ENCODE measurements around the gene CD164.
"Not testable (repeated sequence)": the region's sequence is repeated elsewhere in the genome, so short reads cannot be mapped to it uniquely, and the experiment has no call there.

The CD164 gene

DNA sequence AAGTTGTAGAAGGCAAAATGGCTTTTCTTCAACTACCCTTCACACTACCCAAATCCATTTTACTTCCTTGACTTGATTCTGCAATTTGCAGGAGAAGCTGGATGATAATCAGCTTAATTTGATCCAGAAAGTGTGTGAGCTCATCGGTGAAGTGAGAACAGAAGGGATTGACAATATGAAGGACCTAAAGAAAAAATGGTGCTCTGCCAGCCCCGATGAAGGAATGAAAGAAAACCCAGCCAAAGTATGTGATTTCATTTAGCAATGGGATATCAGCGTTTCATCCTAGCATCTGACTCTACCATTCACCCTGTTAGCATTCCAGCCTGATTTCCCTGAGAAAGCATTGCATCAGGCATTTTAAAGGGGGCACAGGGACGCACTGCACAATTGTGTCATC is 41.5 kb downstream of the CD164 start:
- Mint-ChIP-seq H3K36me3 (no peaks in the 10 kb centered on the region), H3K27me3 (no peaks in the 10 kb centered on the region), H3K4me3 (no peak overlapping the region), H3K4me1 (no peaks in the 10 kb centered on the region), H3K27ac (no peak overlapping the region), H3K9me3 (no peaks in the 10 kb centered on the region)
- ATAC-seq: no peak

DNA sequence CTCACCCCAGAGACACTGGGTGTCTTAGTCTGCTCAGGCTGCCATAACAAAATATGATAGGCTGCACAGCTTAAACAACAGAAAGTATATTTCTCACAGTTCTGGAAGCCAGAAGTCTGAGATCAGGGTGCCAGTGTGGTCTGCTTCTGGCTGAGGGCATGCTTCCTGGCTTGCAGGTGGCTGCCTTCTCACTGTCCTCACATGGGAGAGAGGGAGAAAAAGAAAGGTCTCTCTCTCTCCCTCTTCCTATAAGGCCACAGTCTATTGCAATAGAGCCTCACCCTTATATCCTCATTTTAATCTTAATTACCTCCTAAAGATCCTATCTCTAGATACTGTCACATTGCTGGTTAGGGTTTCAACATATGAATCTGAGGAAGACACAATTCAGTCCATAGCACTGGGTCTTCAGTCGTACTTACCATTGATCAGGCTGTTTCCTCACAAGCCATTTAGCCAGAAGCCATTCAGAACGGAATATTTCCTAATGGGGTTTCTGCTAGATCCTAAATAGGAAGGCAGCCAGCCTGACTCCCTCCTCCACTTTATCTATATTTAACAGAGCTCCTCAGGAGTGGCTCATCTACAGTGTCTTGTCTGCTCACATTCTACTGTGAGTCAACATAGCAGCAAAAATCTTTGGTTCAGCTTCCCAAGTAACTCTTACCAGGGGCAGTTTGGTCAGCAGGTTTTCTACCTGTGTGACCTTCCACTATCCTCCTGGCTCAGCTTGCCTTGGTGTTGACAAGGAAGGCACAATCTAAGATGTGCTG is 42.2 kb downstream of the CD164 start:
- Mint-ChIP-seq H3K9me3 (no peaks in the 10 kb centered on the region), H3K4me3 (no peak overlapping the region), H3K36me3 (no peaks in the 10 kb centered on the region), H3K4me1 (no peaks in the 10 kb centered on the region), H3K27ac (no peak overlapping the region), H3K27me3 (no peaks in the 10 kb centered on the region)
- ATAC-seq: no peak

GRCh38 chr6:109336221-109336961 is 45.9 kb downstream of the CD164 start:
- no peak for ATAC-seq
- no peaks in the 10 kb centered on the region for H3K27me3 Mint-ChIP-seq
- no peak overlapping the region for H3K4me3 Mint-ChIP-seq
- H3K36me3 Mint-ChIP-seq: peaks cover 7% of the 10 kb centered on the region
- no peaks in the 10 kb centered on the region for H3K9me3 Mint-ChIP-seq
- no peaks in the 10 kb centered on the region for H3K4me1 Mint-ChIP-seq
- H3K27ac Mint-ChIP-seq: no peak overlapping the region

DNA sequence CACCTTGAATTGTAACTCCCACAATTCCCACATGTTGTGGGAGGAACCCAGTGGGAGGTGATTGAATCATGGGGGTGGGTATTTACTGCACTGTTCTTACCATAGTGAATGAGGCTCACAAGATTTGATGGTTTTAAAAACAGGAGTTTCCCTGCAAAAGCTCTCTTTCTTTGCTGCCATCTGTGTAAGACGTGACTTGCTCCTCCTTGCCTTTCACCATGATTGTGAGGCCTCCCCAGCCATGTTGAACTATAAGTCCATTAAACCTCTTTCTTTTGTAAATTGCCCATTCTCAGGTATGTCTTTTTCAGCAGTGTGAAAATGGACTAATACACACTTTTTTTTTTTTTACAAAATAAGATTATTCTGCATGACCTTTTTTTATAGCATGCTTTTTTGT is 48.4 kb downstream of the CD164 start:
- H3K27ac Mint-ChIP-seq, H3K27me3 Mint-ChIP-seq, H3K4me3 Mint-ChIP-seq, H3K9me3 Mint-ChIP-seq, ATAC-seq, H3K4me1 Mint-ChIP-seq, H3K36me3 Mint-ChIP-seq: not testable (repeated sequence)

DNA sequence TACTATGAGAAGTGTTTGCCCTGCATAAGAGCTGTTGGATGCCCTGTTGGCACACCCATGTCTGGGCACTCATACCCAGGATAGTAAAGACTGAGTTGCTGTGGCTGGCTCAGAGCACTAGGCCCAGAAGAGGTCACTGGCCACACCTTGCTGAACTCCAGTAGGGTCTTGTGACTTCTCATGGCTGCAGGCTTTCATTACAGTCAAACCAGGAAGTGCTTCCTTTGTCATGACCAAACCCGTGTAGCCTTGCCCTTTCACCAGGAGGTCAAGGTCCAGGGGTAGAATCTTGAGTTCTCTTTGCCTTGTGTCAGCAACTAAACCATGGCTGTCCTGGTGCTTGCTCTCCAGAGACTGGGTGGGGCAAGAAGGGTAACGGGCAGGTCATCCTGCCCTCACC is 49.5 kb downstream of the CD164 start:
- Mint-ChIP-seq H3K36me3 (peaks cover 7% of the 10 kb centered on the region), H3K4me1 (no peaks in the 10 kb centered on the region), H3K9me3 (no peaks in the 10 kb centered on the region), H3K27ac (no peak overlapping the region), H3K4me3 (no peak overlapping the region), H3K27me3 (no peaks in the 10 kb centered on the region)
- peak; percentile 20 for ATAC-seq

DNA sequence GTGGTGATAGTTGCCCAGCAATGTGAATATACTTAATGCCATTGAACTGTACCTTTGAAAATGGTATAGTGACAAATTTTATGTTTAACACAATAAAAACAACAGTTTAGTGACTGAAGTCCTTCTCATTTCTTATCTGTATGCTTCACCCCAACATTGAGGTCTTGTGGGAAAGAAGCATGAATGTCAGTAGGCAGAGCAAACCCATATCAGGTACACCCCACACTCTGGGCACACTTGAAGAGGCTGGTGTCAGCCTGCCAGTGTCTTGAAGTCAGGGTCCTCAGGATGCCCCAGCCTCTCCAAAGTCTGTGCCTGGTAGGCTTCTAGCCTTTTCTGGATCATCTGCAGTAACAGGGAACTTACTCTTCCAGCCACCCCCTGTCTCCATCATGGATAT is 51.2 kb downstream of the CD164 start:
- Mint-ChIP-seq H3K4me3 (no peak overlapping the region), H3K9me3 (no peaks in the 10 kb centered on the region)
- ATAC-seq: no peak

GRCh38 chr6:109330263-109330662 is 52.0 kb downstream of the CD164 start:
- no peaks in the 10 kb centered on the region for H3K4me1 Mint-ChIP-seq
- ATAC-seq: no peak
- H3K27ac Mint-ChIP-seq: no peak overlapping the region
- H3K36me3 Mint-ChIP-seq: peaks cover 7% of the 10 kb centered on the region
- H3K9me3 Mint-ChIP-seq: no peaks in the 10 kb centered on the region
- no peaks in the 10 kb centered on the region for H3K27me3 Mint-ChIP-seq
- no peak overlapping the region for H3K4me3 Mint-ChIP-seq

More for the DNA sequence above, 51.2 kb downstream of the CD164 start:
- Mint-ChIP-seq H3K27ac (no peak overlapping the region), H3K27me3 (no peaks in the 10 kb centered on the region), H3K36me3 (peaks cover 7% of the 10 kb centered on the region), H3K4me1 (no peaks in the 10 kb centered on the region)

GRCh38 chr6:109328629-109329028 is 53.6 kb downstream of the CD164 start:
- H3K4me1 Mint-ChIP-seq: no peaks in the 10 kb centered on the region

GRCh38 chr6:109327959-109328358 is 54.3 kb downstream of the CD164 start:
- H3K4me1 Mint-ChIP-seq: peaks cover 4% of the 10 kb centered on the region
- H3K9me3 Mint-ChIP-seq: no peaks in the 10 kb centered on the region
- no peak overlapping the region for H3K27ac Mint-ChIP-seq
- no peak overlapping the region for H3K4me3 Mint-ChIP-seq
- H3K27me3 Mint-ChIP-seq: no peaks in the 10 kb centered on the region
- no peak for ATAC-seq
- H3K36me3 Mint-ChIP-seq: no peaks in the 10 kb centered on the region

More at GRCh38 chr6:109328629-109329028, 53.6 kb downstream of the CD164 start:
- Mint-ChIP-seq H3K9me3 (no peaks in the 10 kb centered on the region), H3K4me3 (no peak overlapping the region), H3K36me3 (peaks cover 1% of the 10 kb centered on the region), H3K27me3 (no peaks in the 10 kb centered on the region), H3K27ac (no peak overlapping the region)
- ATAC-seq: no peak

DNA sequence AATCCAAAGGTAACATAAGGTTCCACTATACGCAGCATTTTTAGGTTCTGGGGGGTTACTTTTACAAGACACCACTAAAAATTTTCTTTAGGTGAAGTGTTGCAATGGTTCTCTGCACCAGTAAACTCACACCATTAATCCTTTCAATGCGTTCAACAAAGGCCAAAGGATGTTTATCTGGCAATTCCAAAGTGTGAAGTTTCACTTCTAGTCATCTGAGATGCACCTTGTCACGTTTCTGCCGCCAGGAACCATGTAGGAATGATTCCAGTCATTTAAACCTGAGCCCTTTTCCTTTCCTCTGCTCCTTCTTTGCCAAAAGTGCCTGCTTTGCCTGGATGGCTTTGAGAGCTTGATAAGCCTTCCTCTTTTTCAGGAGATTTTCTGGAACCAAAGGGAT is 54.8 kb downstream of the CD164 start:
- Mint-ChIP-seq H3K36me3 (no peaks in the 10 kb centered on the region), H3K27ac (no peak overlapping the region), H3K27me3 (no peaks in the 10 kb centered on the region), H3K4me1 (peaks cover 9% of the 10 kb centered on the region), H3K9me3 (no peaks in the 10 kb centered on the region), H3K4me3 (no peak overlapping the region)
- no peak for ATAC-seq

DNA sequence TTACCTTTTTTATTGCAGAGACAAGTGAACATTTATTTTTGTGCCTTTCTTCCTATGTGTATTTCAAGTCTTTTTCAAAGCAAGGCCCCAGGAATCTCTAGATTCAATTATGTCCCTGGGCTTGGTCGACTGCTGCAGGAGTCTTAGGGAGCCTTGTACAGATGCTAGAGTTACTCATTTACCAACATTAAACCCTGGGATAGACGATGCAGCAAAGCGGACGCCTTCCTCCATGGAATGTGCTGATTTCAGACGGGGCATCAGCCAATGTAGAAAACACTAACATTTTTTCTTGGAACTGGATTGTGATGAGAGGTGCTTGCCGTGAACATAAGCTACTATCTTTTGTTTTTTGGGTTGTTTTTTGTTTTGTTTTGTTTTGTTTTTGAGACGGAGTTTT is 55.9 kb downstream of the CD164 start:
- no peak for ATAC-seq
- Mint-ChIP-seq H3K4me1 (peaks cover 11% of the 10 kb centered on the region), H3K27me3 (no peaks in the 10 kb centered on the region), H3K36me3 (no peaks in the 10 kb centered on the region), H3K27ac (no peak overlapping the region), H3K9me3 (no peaks in the 10 kb centered on the region), H3K4me3 (no peak overlapping the region)

DNA sequence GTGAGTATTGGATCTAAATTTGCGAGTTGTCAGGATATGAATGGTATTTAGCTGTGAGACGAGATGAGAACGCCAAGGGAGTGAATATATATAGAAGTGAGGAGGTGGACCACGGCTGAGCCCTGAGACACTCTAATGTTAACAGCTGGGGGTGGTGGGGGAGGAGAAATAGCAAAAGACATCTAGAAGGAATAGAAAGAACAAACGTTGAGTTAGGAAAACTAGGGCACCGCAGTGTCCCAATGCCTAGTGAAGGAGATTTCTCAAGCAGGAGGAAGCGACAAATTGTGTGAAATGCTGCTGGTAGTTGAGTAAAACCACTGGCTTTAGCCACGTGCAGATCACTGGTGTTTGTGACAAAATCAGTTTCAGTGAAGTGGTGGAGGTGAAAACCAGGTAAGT is 56.9 kb downstream of the CD164 start:
- no peak for ATAC-seq
- Mint-ChIP-seq H3K27me3 (no peaks in the 10 kb centered on the region), H3K9me3 (no peaks in the 10 kb centered on the region), H3K4me3 (no peak overlapping the region), H3K4me1 (peaks cover 11% of the 10 kb centered on the region), H3K27ac (no peak overlapping the region), H3K36me3 (no peaks in the 10 kb centered on the region)

DNA sequence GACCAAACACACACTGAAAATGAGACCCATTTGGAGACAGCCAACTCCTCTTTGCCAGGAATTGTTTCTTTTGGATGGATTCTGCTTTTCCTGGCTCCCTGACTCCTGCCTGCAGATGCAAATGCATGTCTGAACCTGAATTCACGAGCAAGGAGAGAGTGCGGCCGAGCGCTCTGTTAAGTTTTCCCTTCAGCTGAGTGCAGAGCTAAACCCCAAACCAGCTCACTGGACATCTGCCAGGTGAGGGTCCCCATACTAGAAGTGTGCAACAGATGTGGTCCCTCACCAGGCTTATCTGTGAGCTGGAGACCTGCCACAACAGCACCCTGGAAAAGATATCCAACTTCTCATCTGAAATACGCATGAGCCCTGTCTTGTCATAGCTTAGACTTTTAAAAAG is 59.0 kb downstream of the CD164 start:
- no peak for ATAC-seq
- Mint-ChIP-seq H3K27me3 (no peaks in the 10 kb centered on the region), H3K4me1 (peaks cover 11% of the 10 kb centered on the region), H3K4me3 (no peak overlapping the region), H3K27ac (no peak overlapping the region), H3K36me3 (no peaks in the 10 kb centered on the region), H3K9me3 (no peaks in the 10 kb centered on the region)

- peak; percentile 54 for ATAC-seq
- no peak overlapping the region for H3K27ac Mint-ChIP-seq
- H3K36me3 Mint-ChIP-seq: no peaks in the 10 kb centered on the region
- H3K4me3 Mint-ChIP-seq: no peak overlapping the region
- peaks cover 11% of the 10 kb centered on the region for H3K4me1 Mint-ChIP-seq
- H3K9me3 Mint-ChIP-seq: no peaks in the 10 kb centered on the region
- no peaks in the 10 kb centered on the region for H3K27me3 Mint-ChIP-seq
Observed at GRCh38 chr6:109322825-109323224, 59.4 kb downstream of the CD164 start.

DNA sequence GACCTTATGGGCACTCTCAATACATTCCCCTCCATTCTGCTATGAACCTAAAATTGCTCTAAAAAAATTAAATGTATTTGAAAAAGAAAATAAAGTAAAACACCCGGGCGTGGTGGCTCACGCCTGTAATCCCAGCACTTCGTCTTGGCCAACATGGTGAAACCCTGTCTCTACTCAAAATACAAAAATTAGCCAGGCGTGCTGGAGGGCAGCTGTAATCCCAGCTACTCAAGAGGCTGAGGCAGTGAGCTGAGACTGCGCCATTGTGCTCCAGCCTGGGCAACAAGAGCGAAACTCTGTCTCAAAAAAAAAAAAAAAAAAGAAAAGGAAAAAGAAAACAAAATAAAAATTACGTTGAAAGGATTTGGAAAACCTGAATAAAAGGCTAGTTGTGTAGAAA is 60.5 kb downstream of the CD164 start:
- no peaks in the 10 kb centered on the region for H3K27me3 Mint-ChIP-seq
- ATAC-seq: no peak
- H3K36me3 Mint-ChIP-seq: no peaks in the 10 kb centered on the region
- H3K9me3 Mint-ChIP-seq: no peaks in the 10 kb centered on the region
- H3K4me3 Mint-ChIP-seq: no peak overlapping the region
- no peak overlapping the region for H3K27ac Mint-ChIP-seq
- peaks cover 11% of the 10 kb centered on the region for H3K4me1 Mint-ChIP-seq

GRCh38 chr6:109320072-109320471 is 62.2 kb downstream of the CD164 start:
- Mint-ChIP-seq H3K9me3 (no peaks in the 10 kb centered on the region), H3K4me1 (peaks cover 11% of the 10 kb centered on the region), H3K27ac (no peak overlapping the region), H3K36me3 (no peaks in the 10 kb centered on the region), H3K4me3 (no peak overlapping the region), H3K27me3 (no peaks in the 10 kb centered on the region)
- ATAC-seq: no peak

Measured in stimulated activated memory B cell treated with anti-CD40 and anti-IgM and Interleukin-4, amounts not matched to agents 10 μg/mL and 1 μg/mL and 100 μg/mL, for 72 hours (primary cell).